Nephron progenitor cell (in vitro differentiated cells): ENCODE data around the gene CAMK1D.
"Not testable (repeated sequence)": the region's sequence is repeated elsewhere in the genome, so short reads cannot be mapped to it uniquely, and the experiment has no call there.

Experiments used
- DNase-seq: peaks from one replicate; pipeline ENCODE4 v3.0.0; 2021
- H3K27ac Mint-ChIP-seq: 2 replicates; pipeline ENCODE4 v1.8.0; 2021; ENCODE audit warnings: mild to moderate bottlenecking, moderate library complexity, mixed read lengths
- H3K27me3 Mint-ChIP-seq: 2 replicates; pipeline ENCODE4 v1.8.0; 2021; ENCODE audit warnings: mild to moderate bottlenecking, low read depth, mixed read lengths; ENCODE audit not compliant: poor library complexity
- H3K36me3 Mint-ChIP-seq: 2 replicates; pipeline ENCODE4 v1.8.0; 2021; ENCODE audit warnings: low read depth, mixed read lengths
- H3K4me1 Mint-ChIP-seq: 2 replicates; pipeline ENCODE4 v1.8.0; 2021; ENCODE audit warnings: mixed read lengths
- H3K4me3 Mint-ChIP-seq: 2 replicates; pipeline ENCODE4 v1.8.0; 2021; ENCODE audit warnings: mild to moderate bottlenecking, moderate library complexity, mixed read lengths
- H3K9me3 Mint-ChIP-seq: 2 replicates; pipeline ENCODE4 v1.8.0; 2021; ENCODE audit warnings: mild to moderate bottlenecking, moderate library complexity, mixed read lengths
- TF ChIP-seq, protein P1 (sequence below): fragments of 200-600 bp; sonication (generic); IDR thresholded peaks from 2 replicates; pipeline ENCODE4 v1.5.0; 2021; ENCODE audit warnings: antibody characterized with exemption

Gene CAMK1D

GRCh38 chr10:12542133-12542670 lies 192.9 kb downstream of the CAMK1D start:
- Mint-ChIP-seq H3K4me3 (no peak overlapping the region), H3K27me3 (peaks cover 3% of the 10 kb centered on the region), H3K36me3 (peaks cover 7% of the 10 kb centered on the region), H3K27ac (peak overlapping the region; percentile 35), H3K4me1 (peaks cover 27% of the 10 kb centered on the region), H3K9me3 (peaks cover 19% of the 10 kb centered on the region)
- TF ChIP-seq, protein P1, sequence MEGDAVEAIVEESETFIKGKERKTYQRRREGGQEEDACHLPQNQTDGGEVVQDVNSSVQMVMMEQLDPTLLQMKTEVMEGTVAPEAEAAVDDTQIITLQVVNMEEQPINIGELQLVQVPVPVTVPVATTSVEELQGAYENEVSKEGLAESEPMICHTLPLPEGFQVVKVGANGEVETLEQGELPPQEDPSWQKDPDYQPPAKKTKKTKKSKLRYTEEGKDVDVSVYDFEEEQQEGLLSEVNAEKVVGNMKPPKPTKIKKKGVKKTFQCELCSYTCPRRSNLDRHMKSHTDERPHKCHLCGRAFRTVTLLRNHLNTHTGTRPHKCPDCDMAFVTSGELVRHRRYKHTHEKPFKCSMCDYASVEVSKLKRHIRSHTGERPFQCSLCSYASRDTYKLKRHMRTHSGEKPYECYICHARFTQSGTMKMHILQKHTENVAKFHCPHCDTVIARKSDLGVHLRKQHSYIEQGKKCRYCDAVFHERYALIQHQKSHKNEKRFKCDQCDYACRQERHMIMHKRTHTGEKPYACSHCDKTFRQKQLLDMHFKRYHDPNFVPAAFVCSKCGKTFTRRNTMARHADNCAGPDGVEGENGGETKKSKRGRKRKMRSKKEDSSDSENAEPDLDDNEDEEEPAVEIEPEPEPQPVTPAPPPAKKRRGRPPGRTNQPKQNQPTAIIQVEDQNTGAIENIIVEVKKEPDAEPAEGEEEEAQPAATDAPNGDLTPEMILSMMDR = no peak
- no peak for DNase-seq

DNA sequence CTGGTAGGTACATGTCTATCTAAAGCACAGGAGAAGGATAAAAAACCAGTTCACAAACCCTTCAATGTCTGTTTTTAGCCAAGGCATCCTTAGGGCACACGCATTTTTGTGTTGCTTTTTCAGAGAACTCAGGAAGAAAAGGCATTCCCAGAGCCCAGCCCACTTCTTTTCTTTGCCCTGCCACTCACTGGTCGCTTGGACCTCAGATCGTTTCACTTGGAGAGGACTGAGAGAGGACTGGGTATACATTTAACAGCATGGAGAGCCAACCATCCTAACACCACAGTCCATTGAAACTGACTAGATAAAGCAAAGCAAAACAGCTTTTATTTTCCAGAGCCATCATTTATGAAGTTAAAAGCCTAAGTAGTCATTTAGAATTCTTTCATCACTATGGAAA lies 194.2 kb downstream of the CAMK1D start:
- no peak overlapping the region for H3K27ac Mint-ChIP-seq
- no peak overlapping the region for H3K4me3 Mint-ChIP-seq
- H3K4me1 Mint-ChIP-seq = peaks cover 35% of the 10 kb centered on the region
- peaks cover 3% of the 10 kb centered on the region for H3K27me3 Mint-ChIP-seq
- H3K36me3 Mint-ChIP-seq = peaks cover 7% of the 10 kb centered on the region
- TF ChIP-seq, protein P1 = no peak
- H3K9me3 Mint-ChIP-seq = peaks cover 19% of the 10 kb centered on the region
- no peak for DNase-seq

- not testable (repeated sequence) for H3K4me3 Mint-ChIP-seq, H3K27me3 Mint-ChIP-seq, DNase-seq, H3K36me3 Mint-ChIP-seq
- H3K4me1 Mint-ChIP-seq = peaks cover 22% of the 10 kb centered on the region
- H3K27ac Mint-ChIP-seq = peak overlapping the region; percentile 83
- H3K9me3 Mint-ChIP-seq = peaks cover 29% of the 10 kb centered on the region
Measured at GRCh38 chr10:12546160-12546802, 196.9 kb downstream of the CAMK1D start.

- TF ChIP-seq, protein P1 = no peak
- H3K27ac Mint-ChIP-seq = no peak overlapping the region
- no peak for DNase-seq
- H3K9me3 Mint-ChIP-seq = peaks cover 29% of the 10 kb centered on the region
- H3K4me3 Mint-ChIP-seq = no peak overlapping the region
- no peaks in the 10 kb centered on the region for H3K27me3 Mint-ChIP-seq
- H3K36me3 Mint-ChIP-seq = peaks cover 7% of the 10 kb centered on the region
- H3K4me1 Mint-ChIP-seq = peaks cover 14% of the 10 kb centered on the region
Measured at GRCh38 chr10:12547301-12547771, 198.0 kb downstream of the CAMK1D start.

DNA sequence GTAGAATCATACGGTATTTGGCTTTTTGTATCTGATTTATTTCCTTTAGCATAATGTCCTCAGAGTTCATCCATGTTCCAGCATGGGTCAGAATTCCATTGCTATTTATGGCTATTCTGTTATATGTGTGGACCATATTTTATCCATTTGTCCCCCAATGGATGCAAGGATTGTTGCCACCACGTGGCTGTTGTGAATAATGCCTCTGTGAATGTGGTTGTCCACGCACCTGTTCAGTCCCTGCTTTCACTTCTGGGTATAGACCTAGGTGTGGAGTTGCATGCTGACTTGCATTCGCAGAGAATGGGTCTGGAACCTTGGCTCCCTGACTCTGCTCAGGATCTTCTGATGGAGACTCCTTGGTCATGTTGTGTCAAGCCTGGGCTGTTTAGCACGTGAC lies 199.9 kb downstream of the CAMK1D start:
- Mint-ChIP-seq H3K9me3 (peaks cover 29% of the 10 kb centered on the region), H3K36me3 (peaks cover 7% of the 10 kb centered on the region), H3K4me3 (no peak overlapping the region), H3K27me3 (no peaks in the 10 kb centered on the region), H3K4me1 (peaks cover 14% of the 10 kb centered on the region), H3K27ac (no peak overlapping the region)
- DNase-seq = no peak
- TF ChIP-seq, protein P1 = no peak

GRCh38 chr10:12550994-12551393 lies 201.6 kb downstream of the CAMK1D start:
- no peak for DNase-seq
- Mint-ChIP-seq H3K27ac (no peak overlapping the region), H3K27me3 (no peaks in the 10 kb centered on the region), H3K4me1 (peaks cover 22% of the 10 kb centered on the region), H3K4me3 (no peak overlapping the region), H3K9me3 (peaks cover 15% of the 10 kb centered on the region), H3K36me3 (no peaks in the 10 kb centered on the region)
- TF ChIP-seq, protein P1 = no peak
